ENCODE data around the gene PPP1R16B.

PPP1R16B gene

GRCh38 chr20:38883081-38883980, 77.8 kb downstream of the PPP1R16B start:
- H2AK5ac ChIP-seq (ENCODE audit: low read depth, low read length), result no peak overlapping the region
- no peaks in the 10 kb centered on the region for H3K4me1 ChIP-seq (ENCODE audit: control insufficient read depth in 2 of 2, insufficient read depth in 1 of 2, low read depth in 1 of 2, low read length in 2 of 2)
- no peak overlapping the region for H3K27ac ChIP-seq (replicated peaks; ENCODE audit: low read length)
- H3K36me3 ChIP-seq (replicated peaks in 1 of 2; ENCODE audit: control insufficient read depth in 2 of 2, insufficient read depth in 2 of 2, low read length in 2 of 2), result no peaks in the 10 kb centered on the region
- no peak overlapping the region for H2AFZ ChIP-seq (ENCODE audit: low read length)
- no peak overlapping the region for H3K9ac ChIP-seq (ENCODE audit: low read depth, low read length, poor library complexity)
- no peak for DNase-seq (ENCODE audit: low spot score)
- H2BK5ac ChIP-seq (ENCODE audit: low read length), result no peak overlapping the region
- H2BK12ac ChIP-seq (ENCODE audit: low read length), result no peak overlapping the region
- H3K79me1 ChIP-seq (ENCODE audit: low read depth, low read length), result no peaks in the 10 kb centered on the region
- peak overlapping the region in 1 of 2 donors; percentile 42 for H3K4me3 ChIP-seq (ENCODE audit: low read length in 2 of 2)
- H3K18ac ChIP-seq (ENCODE audit: low read length), result no peak overlapping the region
- no peak overlapping the region for H3K4me2 ChIP-seq (ENCODE audit: insufficient read depth, low read length, poor library complexity, severe bottlenecking)
- no peaks in the 10 kb centered on the region for H3K9me3 ChIP-seq (replicated peaks in 1 of 2; ENCODE audit: control insufficient read depth in 2 of 2, insufficient read depth in 1 of 2, low read depth in 1 of 2, low read length in 2 of 2)
- no peak overlapping the region for H2BK120ac ChIP-seq (ENCODE audit: low read depth, low read length)
- H4K91ac ChIP-seq (ENCODE audit: low read depth, low read length, poor library complexity), result no peak overlapping the region
- H2BK15ac ChIP-seq (ENCODE audit: low read length), result no peak overlapping the region
- no peak overlapping the region for H4K8ac ChIP-seq (ENCODE audit: low read depth, low read length)
- no peak overlapping the region for H3K23ac ChIP-seq (ENCODE audit: low read depth, low read length, poor library complexity)
- H3K27me3 ChIP-seq (ENCODE audit: control insufficient read depth in 3 of 3, insufficient read depth in 3 of 3, low read depth in 1 of 3, low read length in 3 of 3), result peaks cover 0 to 2% (median 0%) of the 10 kb centered on the region in 3 experiments
- WGBS, 2 donors (ENCODE audit: extremely low coverage in 2 of 2, insufficient read length in 2 of 2, insufficient replicate concordance in 1 of 2), result no CpG with 5 or more reads among the region's 20 CpGs
- no peak overlapping the region for H3K14ac ChIP-seq (ENCODE audit: low read length)
- no peak overlapping the region for H3K4ac ChIP-seq (ENCODE audit: low read length)

GRCh38 chr20:38883981-38884733, 78.7 kb downstream of the PPP1R16B start:
- WGBS, 2 donors (ENCODE audit: extremely low coverage in 2 of 2, insufficient read length in 2 of 2, insufficient replicate concordance in 1 of 2), result no CpG with 5 or more reads among the region's 13 CpGs
- H2BK5ac ChIP-seq (ENCODE audit: low read length), result no peak overlapping the region
- H2BK12ac ChIP-seq (ENCODE audit: low read length), result no peak overlapping the region
- no peak overlapping the region for H4K8ac ChIP-seq (ENCODE audit: low read depth, low read length)
- H3K4me3 ChIP-seq (ENCODE audit: low read length in 2 of 2), result peak overlapping the region in 1 of 2 donors; percentile 42
- H3K79me1 ChIP-seq (ENCODE audit: low read depth, low read length), result no peaks in the 10 kb centered on the region
- no peak for DNase-seq (ENCODE audit: low spot score)
- H2BK120ac ChIP-seq (ENCODE audit: low read depth, low read length), result no peak overlapping the region
- no peak overlapping the region for H3K23ac ChIP-seq (ENCODE audit: low read depth, low read length, poor library complexity)
- H4K91ac ChIP-seq (ENCODE audit: low read depth, low read length, poor library complexity), result no peak overlapping the region
- H3K4me2 ChIP-seq (ENCODE audit: insufficient read depth, low read length, poor library complexity, severe bottlenecking), result no peak overlapping the region
- peaks cover 0 to under 1% (median 0%) of the 10 kb centered on the region in 3 experiments for H3K27me3 ChIP-seq (ENCODE audit: control insufficient read depth in 3 of 3, insufficient read depth in 3 of 3, low read depth in 1 of 3, low read length in 3 of 3)
- no peak overlapping the region for H2AFZ ChIP-seq (ENCODE audit: low read length)
- H3K4ac ChIP-seq (ENCODE audit: low read length), result no peak overlapping the region
- H3K9ac ChIP-seq (ENCODE audit: low read depth, low read length, poor library complexity), result no peak overlapping the region
- H3K27ac ChIP-seq (replicated peaks; ENCODE audit: low read length), result peak overlapping the region; percentile 9
- H3K4me1 ChIP-seq (ENCODE audit: control insufficient read depth in 2 of 2, insufficient read depth in 1 of 2, low read depth in 1 of 2, low read length in 2 of 2), result no peaks in the 10 kb centered on the region
- no peak overlapping the region for H3K18ac ChIP-seq (ENCODE audit: low read length)
- no peak overlapping the region for H2AK5ac ChIP-seq (ENCODE audit: low read depth, low read length)
- H2BK15ac ChIP-seq (ENCODE audit: low read length), result no peak overlapping the region
- H3K14ac ChIP-seq (ENCODE audit: low read length), result no peak overlapping the region
- H3K9me3 ChIP-seq (replicated peaks in 1 of 2; ENCODE audit: control insufficient read depth in 2 of 2, insufficient read depth in 1 of 2, low read depth in 1 of 2, low read length in 2 of 2), result no peaks in the 10 kb centered on the region
- no peaks in the 10 kb centered on the region for H3K36me3 ChIP-seq (replicated peaks in 1 of 2; ENCODE audit: control insufficient read depth in 2 of 2, insufficient read depth in 2 of 2, low read length in 2 of 2)

- H3K27ac ChIP-seq (replicated peaks; ENCODE audit: low read length), result no peak overlapping the region
- H2BK15ac ChIP-seq (ENCODE audit: low read length), result no peak overlapping the region
- no peaks in the 10 kb centered on the region for H3K79me1 ChIP-seq (ENCODE audit: low read depth, low read length)
- H2AFZ ChIP-seq (ENCODE audit: low read length), result no peak overlapping the region
- peak overlapping the region; percentile 51 for H3K9ac ChIP-seq (ENCODE audit: low read depth, low read length, poor library complexity)
- H3K4me2 ChIP-seq (ENCODE audit: insufficient read depth, low read length, poor library complexity, severe bottlenecking), result no peak overlapping the region
- no peak overlapping the region for H3K18ac ChIP-seq (ENCODE audit: low read length)
- H3K4ac ChIP-seq (ENCODE audit: low read length), result no peak overlapping the region
- DNase-seq (ENCODE audit: low spot score), result no peak
- H3K4me1 ChIP-seq (ENCODE audit: control insufficient read depth in 2 of 2, insufficient read depth in 1 of 2, low read depth in 1 of 2, low read length in 2 of 2), result no peaks in the 10 kb centered on the region
- H2BK12ac ChIP-seq (ENCODE audit: low read length), result no peak overlapping the region
- no peak overlapping the region for H4K8ac ChIP-seq (ENCODE audit: low read depth, low read length)
- no peak overlapping the region for H2BK120ac ChIP-seq (ENCODE audit: low read depth, low read length)
- no CpG with 5 or more reads among the region's 6 CpGs for WGBS, 2 donors (ENCODE audit: extremely low coverage in 2 of 2, insufficient read length in 2 of 2, insufficient replicate concordance in 1 of 2)
- no peak overlapping the region for H2BK5ac ChIP-seq (ENCODE audit: low read length)
- no peaks in the 10 kb centered on the region for H3K27me3 ChIP-seq (ENCODE audit: control insufficient read depth in 3 of 3, insufficient read depth in 3 of 3, low read depth in 1 of 3, low read length in 3 of 3)
- no peak overlapping the region for H4K91ac ChIP-seq (ENCODE audit: low read depth, low read length, poor library complexity)
- H3K9me3 ChIP-seq (replicated peaks in 1 of 2; ENCODE audit: control insufficient read depth in 2 of 2, insufficient read depth in 1 of 2, low read depth in 1 of 2, low read length in 2 of 2), result no peaks in the 10 kb centered on the region
- H3K36me3 ChIP-seq (replicated peaks in 1 of 2; ENCODE audit: control insufficient read depth in 2 of 2, insufficient read depth in 2 of 2, low read length in 2 of 2), result no peaks in the 10 kb centered on the region
- no peak overlapping the region for H3K14ac ChIP-seq (ENCODE audit: low read length)
- H2AK5ac ChIP-seq (ENCODE audit: low read depth, low read length), result no peak overlapping the region
- no peak overlapping the region for H3K4me3 ChIP-seq (ENCODE audit: low read length in 2 of 2)
- no peak overlapping the region for H3K23ac ChIP-seq (ENCODE audit: low read depth, low read length, poor library complexity)
These were observed 79.9 kb downstream of the PPP1R16B start for GRCh38 chr20:38885357-38885756.

Data from neuronal stem cell (in vitro differentiated cells).